DND-41 (cell line): ENCODE measurements around the gene GPR156.

Source experiments
- ATAC-seq: fragments of 200-7000 bp; cut with Tn5 transposase; 3 replicates; pipeline ENCODE4 v1.9.1; 2021; ENCODE audit warnings: low read depth; ENCODE audit not compliant: insufficient read depth
- DNase-seq: peaks from one replicate; pipeline ENCODE4 v3.0.0-alpha.2; 2020
- H2AFZ ChIP-seq: 2 replicates; pipeline ENCODE4 v1.6.0; 2012; ENCODE audit warnings: low read depth, low read length
- H3K27ac ChIP-seq: 2 replicates; pipeline ENCODE4 v1.5.1; 2012; ENCODE audit warnings: low read length, inconsistent platforms
- H3K27me3 ChIP-seq: fragments of 200-600 bp; sonication (generic); 2 replicates; pipeline ENCODE4 v1.6.0; 2012; ENCODE audit warnings: low read length, mild to moderate bottlenecking, inconsistent platforms; ENCODE audit not compliant: insufficient read depth, poor library complexity
- H3K36me3 ChIP-seq: 2 replicates; pipeline ENCODE4 v1.5.1; 2012; ENCODE audit warnings: low read length, inconsistent platforms; ENCODE audit not compliant: insufficient read depth
- H3K4me1 ChIP-seq: 2 replicates; pipeline ENCODE4 v1.5.1; 2012; ENCODE audit warnings: mild to moderate bottlenecking, low read length; ENCODE audit not compliant: insufficient read depth
- H3K4me2 ChIP-seq: 2 replicates; pipeline ENCODE4 v1.6.0; 2012; ENCODE audit warnings: mild to moderate bottlenecking, moderate library complexity, low read length, inconsistent platforms; ENCODE audit not compliant: insufficient read depth
- H3K4me3 ChIP-seq, 2 experiments: fragments of 200-600 bp in 1 of 2; shearing (Covaris generic) in 1 of 2; 2 replicates each; pipeline ENCODE4 v1.5.1; 2012 to 2016; ENCODE audit warnings: inconsistent platforms in 2 of 2, low read length in 2 of 2, mild to moderate bottlenecking in 2 of 2, low read depth in 1 of 2, moderate library complexity in 1 of 2
- H3K79me2 ChIP-seq: 2 replicates; pipeline ENCODE4 v1.6.0; 2012; ENCODE audit warnings: low read length, inconsistent platforms; ENCODE audit not compliant: insufficient read depth
- H3K9ac ChIP-seq: 2 replicates; pipeline ENCODE4 v1.6.0; 2012; ENCODE audit warnings: low read depth, mild to moderate bottlenecking, inconsistent platforms, low read length, moderate library complexity
- H3K9me3 ChIP-seq: 2 replicates; pipeline ENCODE4 v1.5.1; 2012; ENCODE audit warnings: low read length, moderate library complexity, mild to moderate bottlenecking, inconsistent platforms; ENCODE audit not compliant: insufficient read depth, severe bottlenecking
- H4K20me1 ChIP-seq: 2 replicates; pipeline ENCODE4 v1.6.0; 2012; ENCODE audit warnings: low read length; ENCODE audit not compliant: insufficient read depth
- CTCF ChIP-seq: IDR thresholded peaks from 2 replicates; pipeline ENCODE4 v1.5.1; 2012; ENCODE audit warnings: borderline replicate concordance, low read length, moderate library complexity, mild to moderate bottlenecking; ENCODE audit not compliant: poor library complexity, severe bottlenecking; ENCODE audit errors: extremely low read depth
- EZH2 ChIP-seq: IDR thresholded peaks from 3 replicates; pipeline ENCODE4 v1.6.1; 2012; ENCODE audit warnings: borderline replicate concordance, low read depth, mild to moderate bottlenecking, moderate library complexity, low read length, inconsistent platforms; ENCODE audit not compliant: severe bottlenecking

The GPR156 gene

DNA sequence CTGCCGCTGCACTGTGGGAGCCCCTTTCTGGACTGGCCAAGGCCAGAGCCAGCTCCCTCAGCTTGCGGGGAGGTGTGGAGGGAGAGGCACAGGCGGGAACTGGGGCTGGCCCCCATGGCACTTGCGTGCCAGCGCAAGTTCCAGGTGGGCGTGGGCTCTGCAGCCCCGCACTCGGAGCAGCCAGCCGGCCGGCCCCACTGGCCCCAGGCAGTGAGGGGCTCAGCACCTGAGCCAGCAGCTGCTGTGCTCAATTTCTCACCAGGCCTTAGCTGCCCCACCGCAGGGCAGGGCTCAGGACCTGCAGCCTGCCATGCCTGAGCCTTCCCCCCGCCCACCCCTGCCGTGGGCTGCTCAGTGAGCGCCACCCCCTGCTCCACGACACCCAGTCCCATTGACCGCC lies 4.6 kb upstream of the GPR156 start:
- H3K4me1 ChIP-seq: no peaks in the 10 kb centered on the region
- H3K27me3 ChIP-seq: no peaks in the 10 kb centered on the region
- H3K9me3 ChIP-seq: no peaks in the 10 kb centered on the region
- no peak overlapping the region for H3K4me3 ChIP-seq
- no peak overlapping the region for H3K9ac ChIP-seq
- TF ChIP-seq CTCF (no peak), EZH2 (no peak)
- DNase-seq: no peak
- H3K4me2 ChIP-seq: no peak overlapping the region
- H3K36me3 ChIP-seq: no peaks in the 10 kb centered on the region
- H3K27ac ChIP-seq: no peak overlapping the region
- no peaks in the 10 kb centered on the region for H4K20me1 ChIP-seq
- no peaks in the 10 kb centered on the region for H3K79me2 ChIP-seq
- no peak for ATAC-seq
- no peak overlapping the region for H2AFZ ChIP-seq

DNA sequence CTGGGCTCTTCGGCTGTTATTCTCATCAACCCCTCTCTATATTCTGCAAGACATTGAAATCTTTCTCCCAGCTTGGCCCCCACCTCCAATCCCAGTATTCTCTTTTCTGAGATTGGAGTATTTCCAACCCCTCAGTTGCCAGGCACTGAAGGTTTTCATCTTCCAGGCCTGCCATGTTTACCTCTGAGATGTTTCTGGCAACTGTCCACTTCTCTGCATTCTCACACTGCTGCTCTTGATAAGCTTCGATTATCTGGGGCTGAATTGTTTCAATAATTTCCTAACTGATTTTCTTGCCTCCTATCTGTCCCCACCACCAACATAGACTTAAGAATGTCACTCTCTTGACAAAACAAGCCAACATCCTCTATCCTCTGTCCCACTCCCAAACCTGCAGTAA lies 1.4 kb upstream of the GPR156 start:
- no peak for TF ChIP-seq EZH2
- no peak for TF ChIP-seq CTCF
- Histone ChIP-seq H3K27me3 (no peaks in the 10 kb centered on the region), H3K9ac (no peak overlapping the region), H3K4me3 (no peak overlapping the region), H3K4me1 (no peaks in the 10 kb centered on the region), H3K4me2 (no peak overlapping the region), H4K20me1 (no peaks in the 10 kb centered on the region), H2AFZ (no peak overlapping the region), H3K9me3 (no peaks in the 10 kb centered on the region), H3K36me3 (no peaks in the 10 kb centered on the region), H3K79me2 (no peaks in the 10 kb centered on the region), H3K27ac (no peak overlapping the region)
- no peak for DNase-seq
- no peak for ATAC-seq

GRCh38 chr3:120285508-120285841 lies 453 bp upstream of the GPR156 start:
- no peak overlapping the region for H3K4me3 ChIP-seq
- ATAC-seq (no peak), DNase-seq (no peak)
- no peak overlapping the region for H3K9ac ChIP-seq
- TF ChIP-seq CTCF (no peak), EZH2 (no peak)
- H3K4me2 ChIP-seq: no peak overlapping the region
- no peak overlapping the region for H3K27ac ChIP-seq
- no peaks in the 10 kb centered on the region for H3K9me3 ChIP-seq
- no peaks in the 10 kb centered on the region for H3K36me3 ChIP-seq
- H3K27me3 ChIP-seq: no peaks in the 10 kb centered on the region
- no peak overlapping the region for H2AFZ ChIP-seq
- H4K20me1 ChIP-seq: no peaks in the 10 kb centered on the region
- H3K4me1 ChIP-seq: no peaks in the 10 kb centered on the region
- no peaks in the 10 kb centered on the region for H3K79me2 ChIP-seq

GRCh38 chr3:120281261-120281660 lies 3.8 kb downstream of the GPR156 start:
- Histone ChIP-seq H3K9ac (no peak overlapping the region), H4K20me1 (no peaks in the 10 kb centered on the region), H3K9me3 (no peaks in the 10 kb centered on the region), H3K27me3 (no peaks in the 10 kb centered on the region), H3K4me2 (no peak overlapping the region), H3K27ac (no peak overlapping the region), H3K79me2 (no peaks in the 10 kb centered on the region), H3K4me1 (no peaks in the 10 kb centered on the region), H3K4me3 (no peak overlapping the region), H3K36me3 (no peaks in the 10 kb centered on the region), H2AFZ (no peak overlapping the region)
- ATAC-seq (no peak), DNase-seq (no peak)
- TF ChIP-seq EZH2 (no peak), CTCF (no peak)
